Measurements from ENCODE around the gene RBMS1.

DNA sequence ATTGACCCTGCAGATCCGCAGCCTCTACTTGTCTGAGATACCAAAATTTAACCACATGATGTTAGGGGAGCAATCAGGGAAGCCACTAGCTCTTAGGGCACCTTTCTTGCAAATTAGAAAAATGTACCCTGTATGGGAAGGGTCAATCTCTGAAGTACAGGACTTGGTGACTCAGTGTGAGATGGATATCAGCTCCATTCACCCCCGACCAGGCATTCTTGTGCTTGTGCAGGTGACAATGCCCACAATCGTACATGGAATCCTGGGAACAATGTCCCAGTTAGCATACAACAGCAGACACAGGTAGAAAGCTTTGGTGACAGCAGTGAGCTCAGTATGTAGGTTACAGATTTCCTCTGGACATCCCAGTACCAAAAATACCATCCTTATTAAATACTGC, 155.9 kb downstream of the RBMS1 start:
- TF ChIP-seq, protein P1, sequence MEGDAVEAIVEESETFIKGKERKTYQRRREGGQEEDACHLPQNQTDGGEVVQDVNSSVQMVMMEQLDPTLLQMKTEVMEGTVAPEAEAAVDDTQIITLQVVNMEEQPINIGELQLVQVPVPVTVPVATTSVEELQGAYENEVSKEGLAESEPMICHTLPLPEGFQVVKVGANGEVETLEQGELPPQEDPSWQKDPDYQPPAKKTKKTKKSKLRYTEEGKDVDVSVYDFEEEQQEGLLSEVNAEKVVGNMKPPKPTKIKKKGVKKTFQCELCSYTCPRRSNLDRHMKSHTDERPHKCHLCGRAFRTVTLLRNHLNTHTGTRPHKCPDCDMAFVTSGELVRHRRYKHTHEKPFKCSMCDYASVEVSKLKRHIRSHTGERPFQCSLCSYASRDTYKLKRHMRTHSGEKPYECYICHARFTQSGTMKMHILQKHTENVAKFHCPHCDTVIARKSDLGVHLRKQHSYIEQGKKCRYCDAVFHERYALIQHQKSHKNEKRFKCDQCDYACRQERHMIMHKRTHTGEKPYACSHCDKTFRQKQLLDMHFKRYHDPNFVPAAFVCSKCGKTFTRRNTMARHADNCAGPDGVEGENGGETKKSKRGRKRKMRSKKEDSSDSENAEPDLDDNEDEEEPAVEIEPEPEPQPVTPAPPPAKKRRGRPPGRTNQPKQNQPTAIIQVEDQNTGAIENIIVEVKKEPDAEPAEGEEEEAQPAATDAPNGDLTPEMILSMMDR (IDR thresholded peaks at IDR 0.05) = no peak
- no peak for TF ChIP-seq POLR2A (IDR thresholded peaks at IDR 0.05)

Measured in gastroesophageal sphincter (tissue), 3 donors.